NCI-H2196 treated with DMSO at 0.1 percent for 48 hours (cell line): ENCODE results near the gene CCDC71L.

Source experiments
- DNase-seq: peaks from one replicate; lab custom pipeline; 2025; ENCODE audit not compliant: unreplicated experiment; lab: John Stamatoyannopoulos, UW

The CCDC71L gene

DNA sequence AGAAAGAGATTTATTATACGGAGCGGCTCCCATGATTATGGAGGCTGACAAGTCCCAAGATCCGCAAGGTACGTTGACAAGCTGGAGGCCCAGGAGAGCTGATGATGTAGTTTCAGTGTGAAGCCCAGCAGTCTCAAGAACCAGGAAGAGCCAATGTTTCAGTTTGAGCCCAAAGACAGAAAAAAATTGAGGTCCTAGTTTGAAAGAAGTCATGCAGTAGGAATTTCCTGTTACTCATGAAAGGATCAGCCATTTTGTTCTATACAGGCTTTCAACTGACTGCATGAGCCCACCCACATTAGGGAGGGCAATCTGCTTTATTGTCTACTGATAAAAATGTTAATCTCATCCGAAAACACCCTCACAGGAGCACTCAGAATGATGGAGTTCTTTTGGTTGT lies 51.5 kb downstream of the CCDC71L start:
- no peak for DNase-seq

DNA sequence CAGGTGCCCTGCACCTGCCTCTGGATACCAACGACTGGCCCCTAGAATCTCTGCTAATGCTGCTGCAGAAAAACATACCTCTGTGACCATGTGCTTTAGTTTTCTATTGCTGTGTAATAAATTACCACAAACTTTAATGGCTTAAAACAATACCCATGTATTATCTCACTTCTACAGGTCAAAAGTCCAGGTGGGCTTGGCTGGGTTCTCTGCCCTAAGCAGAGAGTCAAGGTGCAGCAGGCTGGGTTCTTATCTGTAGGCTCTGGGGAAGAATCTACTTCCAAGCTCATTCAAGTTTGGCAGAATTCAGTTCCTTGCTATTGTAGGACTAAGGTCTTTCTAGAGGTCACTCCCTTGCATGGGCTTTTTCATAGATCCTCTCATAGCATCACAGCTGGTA lies 52.3 kb downstream of the CCDC71L start:
- DNase-seq: no peak
